ENCODE data around the gene MBIP.
A peak's percentile ranks its signal among the peaks of the same experiment; 100 is the strongest.
"Not testable (repeated sequence)": the region's sequence is repeated elsewhere in the genome, so short reads cannot be mapped to it uniquely, and the experiment has no call there.

The MBIP gene

GRCh38 chr14:36320200-36320896 lies at the start of gene MBIP:
Gene MBIP (minus strand): TSS chr14:36320637. CDS start chr14:36320588, 49 bp downstream.
- Mint-ChIP-seq H3K4me3 (peak within 1 kb of the TSS; percentile 95), H3K9me3 (peaks cover 4% of the 10 kb centered on the region), H3K27ac (peak within 1 kb of the TSS; percentile 95), H3K36me3 (ENCODE audit: low read depth) (peaks cover 4% of the 10 kb centered on the region), H3K27me3 (ENCODE audit: low read depth) (peaks cover 11% of the 10 kb centered on the region), H3K4me1 (ENCODE audit: low read depth) (peaks cover 29% of the 10 kb centered on the region)
- DNase-seq (ENCODE audit: low spot score): peak; percentile 84

- Mint-ChIP-seq H3K4me1 (ENCODE audit: low read depth) (no peaks in the 10 kb centered on the region), H3K27ac (no peak overlapping the region), H3K4me3 (no peak overlapping the region), H3K9me3 (no peaks in the 10 kb centered on the region), H3K27me3 (ENCODE audit: low read depth) (no peaks in the 10 kb centered on the region), H3K36me3 (ENCODE audit: low read depth) (no peaks in the 10 kb centered on the region)
- no peak for DNase-seq (ENCODE audit: low spot score)
Measured at GRCh38 chr14:36367985-36368774, 47.7 kb upstream of the MBIP start.

- Mint-ChIP-seq H3K9me3 (no peaks in the 10 kb centered on the region), H3K27ac (no peak overlapping the region), H3K4me1 (ENCODE audit: low read depth) (no peaks in the 10 kb centered on the region), H3K36me3 (ENCODE audit: low read depth) (no peaks in the 10 kb centered on the region), H3K4me3 (no peak overlapping the region), H3K27me3 (ENCODE audit: low read depth) (no peaks in the 10 kb centered on the region)
- DNase-seq (ENCODE audit: low spot score): no peak
Measured at GRCh38 chr14:36365766-36366165, 45.3 kb upstream of the MBIP start.

- Mint-ChIP-seq H3K27me3 (ENCODE audit: low read depth) (peaks cover 2% of the 10 kb centered on the region), H3K4me1 (ENCODE audit: low read depth) (no peaks in the 10 kb centered on the region), H3K4me3 (no peak overlapping the region), H3K27ac (no peak overlapping the region), H3K9me3 (no peaks in the 10 kb centered on the region), H3K36me3 (ENCODE audit: low read depth) (no peaks in the 10 kb centered on the region)
- DNase-seq (ENCODE audit: low spot score): no peak
Measured at GRCh38 chr14:36363704-36364103, 43.3 kb upstream of the MBIP start.

- Mint-ChIP-seq H3K9me3 (no peaks in the 10 kb centered on the region), H3K4me3 (no peak overlapping the region), H3K36me3 (ENCODE audit: low read depth) (no peaks in the 10 kb centered on the region), H3K27ac (no peak overlapping the region), H3K27me3 (ENCODE audit: low read depth) (peaks cover 2% of the 10 kb centered on the region), H3K4me1 (ENCODE audit: low read depth) (no peaks in the 10 kb centered on the region)
- DNase-seq (ENCODE audit: low spot score): no peak
Measured at GRCh38 chr14:36362648-36363047, 42.2 kb upstream of the MBIP start.

- Mint-ChIP-seq H3K27ac (no peak overlapping the region), H3K4me3 (no peak overlapping the region), H3K4me1 (ENCODE audit: low read depth) (no peaks in the 10 kb centered on the region), H3K36me3 (ENCODE audit: low read depth) (no peaks in the 10 kb centered on the region), H3K27me3 (ENCODE audit: low read depth) (peaks cover 2% of the 10 kb centered on the region), H3K9me3 (peaks cover 7% of the 10 kb centered on the region)
- DNase-seq (ENCODE audit: low spot score): no peak
Measured at GRCh38 chr14:36361210-36361853, 40.9 kb upstream of the MBIP start.

GRCh38 chr14:36356862-36357261 lies 36.4 kb upstream of the MBIP start:
- Mint-ChIP-seq H3K9me3 (peaks cover 20% of the 10 kb centered on the region), H3K4me3 (no peak overlapping the region), H3K36me3 (ENCODE audit: low read depth) (no peaks in the 10 kb centered on the region), H3K27me3 (ENCODE audit: low read depth) (peaks cover 2% of the 10 kb centered on the region), H3K27ac (no peak overlapping the region), H3K4me1 (ENCODE audit: low read depth) (no peaks in the 10 kb centered on the region)
- no peak for DNase-seq (ENCODE audit: low spot score)

- H3K4me3 Mint-ChIP-seq: no peak overlapping the region
- no peaks in the 10 kb centered on the region for H3K36me3 Mint-ChIP-seq (ENCODE audit: low read depth)
- H3K9me3 Mint-ChIP-seq: no peaks in the 10 kb centered on the region
- peaks cover 8% of the 10 kb centered on the region for H3K27me3 Mint-ChIP-seq (ENCODE audit: low read depth)
- no peak overlapping the region for H3K27ac Mint-ChIP-seq
- DNase-seq (ENCODE audit: low spot score): no peak
- no peaks in the 10 kb centered on the region for H3K4me1 Mint-ChIP-seq (ENCODE audit: low read depth)
Measured at GRCh38 chr14:36346052-36346451, 25.6 kb upstream of the MBIP start.

- no peaks in the 10 kb centered on the region for H3K9me3 Mint-ChIP-seq
- no peak overlapping the region for H3K27ac Mint-ChIP-seq
Measured at GRCh38 chr14:36344211-36344610, 23.8 kb upstream of the MBIP start.

GRCh38 chr14:36341811-36342210 lies 21.4 kb upstream of the MBIP start:
- not testable (repeated sequence) for H3K27me3 Mint-ChIP-seq (ENCODE audit: low read depth); H3K4me1 Mint-ChIP-seq (ENCODE audit: low read depth); H3K4me3 Mint-ChIP-seq; H3K9me3 Mint-ChIP-seq; H3K27ac Mint-ChIP-seq; H3K36me3 Mint-ChIP-seq (ENCODE audit: low read depth); DNase-seq (ENCODE audit: low spot score)

More at GRCh38 chr14:36344211-36344610, 23.8 kb upstream of the MBIP start:
- no peaks in the 10 kb centered on the region for H3K4me1 Mint-ChIP-seq (ENCODE audit: low read depth)
- DNase-seq (ENCODE audit: low spot score): no peak
- H3K4me3 Mint-ChIP-seq: no peak overlapping the region
- no peaks in the 10 kb centered on the region for H3K36me3 Mint-ChIP-seq (ENCODE audit: low read depth)
- H3K27me3 Mint-ChIP-seq (ENCODE audit: low read depth): peaks cover 6% of the 10 kb centered on the region

GRCh38 chr14:36340276-36340890 lies 19.9 kb upstream of the MBIP start:
- no peak overlapping the region for H3K4me3 Mint-ChIP-seq
- H3K9me3 Mint-ChIP-seq: no peaks in the 10 kb centered on the region
- H3K27ac Mint-ChIP-seq: no peak overlapping the region
- peaks cover 2% of the 10 kb centered on the region for H3K27me3 Mint-ChIP-seq (ENCODE audit: low read depth)
- no peaks in the 10 kb centered on the region for H3K36me3 Mint-ChIP-seq (ENCODE audit: low read depth)
- no peaks in the 10 kb centered on the region for H3K4me1 Mint-ChIP-seq (ENCODE audit: low read depth)
- no peak for DNase-seq (ENCODE audit: low spot score)

GRCh38 chr14:36339816-36340215 lies 19.4 kb upstream of the MBIP start:
- Mint-ChIP-seq H3K36me3 (ENCODE audit: low read depth) (no peaks in the 10 kb centered on the region), H3K9me3 (no peaks in the 10 kb centered on the region), H3K4me3 (no peak overlapping the region), H3K4me1 (ENCODE audit: low read depth) (no peaks in the 10 kb centered on the region), H3K27ac (no peak overlapping the region), H3K27me3 (ENCODE audit: low read depth) (peaks cover 4% of the 10 kb centered on the region)
- DNase-seq (ENCODE audit: low spot score): no peak

- Mint-ChIP-seq H3K27me3 (ENCODE audit: low read depth) (peaks cover 6% of the 10 kb centered on the region), H3K4me3 (no peak overlapping the region), H3K9me3 (no peaks in the 10 kb centered on the region), H3K27ac (no peak overlapping the region), H3K36me3 (ENCODE audit: low read depth) (no peaks in the 10 kb centered on the region), H3K4me1 (ENCODE audit: low read depth) (no peaks in the 10 kb centered on the region)
- no peak for DNase-seq (ENCODE audit: low spot score)
Measured at GRCh38 chr14:36333119-36333518, 12.7 kb upstream of the MBIP start.

- not testable (repeated sequence) for H3K4me3 Mint-ChIP-seq; H3K27ac Mint-ChIP-seq; H3K4me1 Mint-ChIP-seq (ENCODE audit: low read depth); H3K9me3 Mint-ChIP-seq; DNase-seq (ENCODE audit: low spot score); H3K36me3 Mint-ChIP-seq (ENCODE audit: low read depth)
- H3K27me3 Mint-ChIP-seq (ENCODE audit: low read depth): peaks cover 22% of the 10 kb centered on the region
Measured at GRCh38 chr14:36327573-36327972, 7.1 kb upstream of the MBIP start.

Data from T-helper 2 cell treated with Interferon-gamma antibody and Interleukin-4, amounts not matched to agents 5 μg/mL and 100 μg/mL, for 36 hours (primary cell).